Amniotic epithelial cell (primary cell): ENCODE measurements around the gene BGLAP.

Source experiments
- DNase-seq: peaks from one replicate; pipeline ENCODE4 v3.0.0-alpha.2; 2010; ENCODE audit warnings: low read depth

BGLAP gene

DNA sequence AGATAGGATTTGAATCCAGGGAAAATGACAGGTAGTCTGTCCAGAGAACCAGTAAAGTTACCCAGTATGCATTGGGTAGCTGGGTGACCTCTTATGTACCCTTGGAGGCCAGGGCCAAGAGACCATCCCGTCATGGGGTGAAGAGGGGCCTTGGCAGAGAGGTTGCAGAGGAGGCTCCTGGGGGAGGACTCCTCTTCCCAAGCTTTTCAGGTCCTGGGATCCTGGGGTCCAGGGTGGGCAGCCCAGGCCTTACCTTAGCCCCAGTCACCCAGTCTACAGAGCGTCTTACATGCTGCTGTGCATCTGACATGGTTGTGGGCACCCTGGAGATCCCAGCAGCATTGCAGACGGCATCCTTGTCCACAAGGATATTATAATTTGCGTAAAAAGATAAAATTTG lies 15.2 kb upstream of the BGLAP start:
- no peak for DNase-seq

DNA sequence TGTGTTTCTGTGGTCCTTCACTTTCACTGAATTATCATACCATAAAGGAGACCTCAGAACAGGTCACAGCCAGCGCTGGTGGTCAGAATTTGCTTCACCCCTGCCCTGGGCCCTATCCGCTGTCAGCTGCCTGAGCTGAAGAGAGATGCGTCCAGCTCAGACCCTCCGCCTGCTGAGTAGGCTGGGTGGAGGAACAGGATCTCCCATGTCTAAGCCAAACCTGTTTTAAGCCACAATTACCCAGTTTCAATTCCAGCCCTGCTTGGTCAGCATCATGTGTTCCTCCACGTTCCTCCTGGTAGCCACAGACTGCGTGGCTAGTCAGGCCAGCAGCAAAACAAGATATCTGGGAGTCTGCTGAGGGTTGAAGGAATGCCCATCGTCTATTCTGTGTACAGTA lies 13.5 kb upstream of the BGLAP start:
- no peak for DNase-seq

DNA sequence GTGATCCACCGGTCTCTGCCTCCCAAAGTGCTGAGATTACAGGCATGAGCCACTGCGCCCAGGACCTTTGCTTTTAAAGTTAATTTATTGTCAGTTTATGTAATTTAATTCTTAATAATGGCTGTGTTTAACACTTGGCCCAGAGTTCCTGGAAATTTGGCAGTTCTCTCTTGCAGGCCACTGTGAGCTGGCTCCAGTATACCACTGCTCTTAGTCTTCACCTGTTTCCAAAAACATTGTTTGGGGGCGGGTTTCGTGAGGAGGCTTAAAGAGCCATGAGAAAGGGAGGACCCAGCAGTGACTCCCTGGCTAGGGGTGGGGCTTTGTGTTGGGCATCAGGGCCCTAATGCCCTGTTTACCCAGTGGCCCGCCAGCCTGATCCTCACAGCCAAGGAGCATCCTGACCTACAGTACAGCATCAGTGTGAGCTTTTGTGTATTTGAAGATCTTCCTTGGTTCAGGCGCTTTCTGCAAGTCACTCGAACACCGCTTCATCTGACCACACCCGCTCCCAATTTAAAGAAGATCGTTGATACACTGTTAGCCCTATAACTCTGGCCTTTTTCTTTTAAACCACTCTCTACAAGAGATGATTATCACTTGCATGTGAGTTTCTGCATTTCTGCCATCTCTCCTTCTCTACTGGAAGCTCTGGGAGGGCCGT lies 12.0 kb upstream of the BGLAP start:
- no peak for DNase-seq

DNA sequence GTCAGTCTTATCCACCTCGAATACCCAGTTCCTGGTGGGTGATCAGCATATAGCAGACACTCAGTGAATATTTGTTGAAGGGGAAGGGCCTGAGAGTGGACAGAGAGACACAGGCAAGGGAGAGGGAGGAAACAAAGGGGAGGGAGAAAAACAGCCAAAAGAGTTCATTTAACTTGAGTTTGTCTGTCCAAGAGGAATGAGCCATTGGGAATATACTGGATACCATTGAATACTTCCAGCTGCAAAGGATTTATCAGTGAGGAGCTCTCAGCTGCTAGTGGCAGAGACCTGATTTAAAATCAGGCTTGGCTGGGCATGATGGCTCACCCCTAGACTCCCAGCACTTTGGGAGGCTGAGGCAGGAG lies 11.5 kb upstream of the BGLAP start:
- DNase-seq = no peak

DNA sequence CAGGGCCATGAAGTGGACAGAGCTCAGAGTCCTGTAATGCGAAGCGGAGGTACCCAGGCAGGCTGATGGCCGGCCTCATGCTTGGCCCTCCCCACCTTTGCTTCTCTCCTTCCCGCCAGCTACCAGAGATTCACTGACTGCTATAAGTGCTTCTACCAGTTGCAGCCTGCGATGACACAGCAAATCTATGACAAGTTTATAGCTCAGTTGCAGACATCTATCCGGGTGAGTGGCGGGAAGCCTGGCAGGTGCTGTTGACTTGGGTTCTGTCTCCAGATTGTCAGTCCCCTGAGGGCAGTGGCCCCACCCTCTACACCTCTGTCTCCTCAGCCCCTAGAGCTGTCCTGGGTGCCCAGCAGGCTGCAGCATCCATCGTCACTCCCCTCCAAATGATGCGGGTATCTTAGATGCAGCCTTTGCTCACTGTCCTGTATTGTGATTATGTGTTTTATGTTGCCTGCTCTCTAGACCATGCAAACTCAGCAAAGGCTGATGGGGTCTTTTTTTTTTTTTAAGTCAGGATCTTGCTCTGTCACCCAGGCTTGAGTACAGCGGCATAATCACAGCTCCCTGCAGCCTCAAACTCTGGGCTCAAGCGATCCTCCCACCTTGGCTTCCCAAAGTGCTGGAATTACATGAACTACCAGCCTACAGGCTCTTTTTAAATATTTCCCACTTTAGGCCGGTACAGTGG lies 9.6 kb upstream of the BGLAP start:
- DNase-seq = no peak

DNA sequence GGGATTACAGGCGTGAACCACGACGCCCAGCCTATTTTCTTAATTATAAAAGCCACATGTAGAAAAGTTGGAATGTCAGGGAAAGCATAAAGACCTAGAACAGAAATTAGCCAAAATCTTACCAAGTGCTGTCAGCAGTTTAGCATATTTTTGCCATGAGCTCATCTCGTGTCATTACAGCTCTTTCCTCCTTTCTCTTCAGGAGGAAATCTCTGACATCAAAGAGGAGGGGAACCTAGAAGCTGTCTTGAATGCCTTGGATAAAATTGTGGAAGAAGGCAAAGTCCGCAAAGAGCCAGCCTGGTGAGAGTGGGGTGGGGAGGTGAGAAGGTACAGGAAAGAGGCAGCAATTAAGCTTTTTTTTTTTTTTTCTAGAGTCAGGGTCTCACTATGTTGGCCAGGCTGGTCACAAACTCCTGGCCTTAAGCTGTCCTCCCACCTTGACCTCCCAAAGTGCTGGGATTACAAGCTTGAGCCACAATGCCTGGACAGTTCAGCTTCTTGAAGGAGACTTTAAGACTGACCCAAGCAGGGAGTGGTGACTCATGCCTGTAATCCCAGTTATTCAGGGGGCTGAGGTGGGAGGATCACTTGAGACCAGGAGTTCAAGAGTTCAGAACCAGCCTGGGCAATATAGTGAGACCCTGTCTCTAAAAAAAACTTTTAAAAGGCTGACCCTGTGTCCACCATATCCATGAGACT lies 8.4 kb upstream of the BGLAP start:
- DNase-seq = peak; percentile 87

DNA sequence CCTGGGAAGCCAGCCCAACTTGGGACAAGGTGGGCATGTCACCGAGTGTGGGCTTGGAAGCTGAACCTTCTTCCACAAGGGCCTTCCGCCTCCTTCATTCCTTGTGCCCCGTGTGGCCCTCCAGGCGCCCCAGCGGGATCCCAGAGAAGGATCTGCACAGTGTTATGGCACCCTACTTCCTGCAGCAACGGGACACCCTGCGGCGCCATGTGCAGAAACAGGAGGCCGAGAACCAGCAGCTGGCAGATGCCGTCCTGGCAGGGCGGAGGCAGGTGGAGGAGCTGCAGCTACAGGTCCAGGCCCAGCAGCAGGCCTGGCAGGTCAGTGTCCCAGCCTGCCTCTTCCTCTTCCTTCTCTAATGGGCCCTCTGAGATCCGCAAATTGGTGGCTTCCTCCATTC lies 5.8 kb upstream of the BGLAP start:
- no peak for DNase-seq

DNA sequence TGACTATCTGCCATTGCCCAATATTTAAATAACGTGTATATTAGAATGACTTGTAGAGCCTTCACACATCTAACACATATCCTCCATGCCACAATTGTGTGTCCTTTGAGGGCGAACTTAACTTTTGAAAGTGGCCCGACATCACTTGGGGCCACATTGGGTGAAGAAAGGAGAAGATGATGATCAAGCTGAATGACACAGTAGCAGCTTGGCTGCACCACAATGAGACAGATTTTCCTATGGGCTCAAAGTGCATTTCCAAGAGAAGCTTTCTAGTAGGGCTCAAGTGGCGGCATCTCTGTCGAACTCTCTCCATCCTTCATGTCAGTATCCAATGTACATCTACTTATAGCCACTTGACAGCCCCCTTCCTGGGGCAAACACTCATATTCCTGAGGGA lies 3.7 kb upstream of the BGLAP start:
- no peak for DNase-seq

DNA sequence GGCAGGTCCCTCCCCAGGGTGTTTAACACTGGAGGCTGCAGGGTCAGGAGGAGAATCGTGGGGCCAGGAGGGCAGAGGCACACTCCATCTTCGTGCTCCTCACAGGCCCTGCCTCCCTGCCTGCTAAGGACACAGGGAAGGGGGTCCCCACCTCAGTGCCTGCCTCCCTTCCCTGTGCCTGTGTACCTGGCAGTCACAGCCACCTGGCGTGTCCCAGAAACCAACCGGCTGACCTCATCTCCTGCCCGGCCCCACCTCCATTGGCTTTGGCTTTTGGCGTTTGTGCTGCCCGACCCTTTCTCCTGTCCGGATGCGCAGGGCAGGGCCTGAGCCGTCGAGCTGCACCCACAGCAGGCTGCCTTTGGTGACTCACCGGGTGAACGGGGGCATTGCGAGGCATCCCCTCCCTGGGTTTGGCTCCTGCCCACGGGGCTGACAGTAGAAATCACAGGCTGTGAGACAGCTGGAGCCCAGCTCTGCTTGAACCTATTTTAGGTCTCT lies 623 bp upstream of the BGLAP start:
- peak; percentile 35 for DNase-seq

DNA sequence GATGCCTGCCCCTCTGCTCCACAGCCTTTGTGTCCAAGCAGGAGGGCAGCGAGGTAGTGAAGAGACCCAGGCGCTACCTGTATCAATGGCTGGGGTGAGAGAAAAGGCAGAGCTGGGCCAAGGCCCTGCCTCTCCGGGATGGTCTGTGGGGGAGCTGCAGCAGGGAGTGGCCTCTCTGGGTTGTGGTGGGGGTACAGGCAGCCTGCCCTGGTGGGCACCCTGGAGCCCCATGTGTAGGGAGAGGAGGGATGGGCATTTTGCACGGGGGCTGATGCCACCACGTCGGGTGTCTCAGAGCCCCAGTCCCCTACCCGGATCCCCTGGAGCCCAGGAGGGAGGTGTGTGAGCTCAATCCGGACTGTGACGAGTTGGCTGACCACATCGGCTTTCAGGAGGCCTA lies 754 bp downstream of the BGLAP start:
- DNase-seq = no peak

DNA sequence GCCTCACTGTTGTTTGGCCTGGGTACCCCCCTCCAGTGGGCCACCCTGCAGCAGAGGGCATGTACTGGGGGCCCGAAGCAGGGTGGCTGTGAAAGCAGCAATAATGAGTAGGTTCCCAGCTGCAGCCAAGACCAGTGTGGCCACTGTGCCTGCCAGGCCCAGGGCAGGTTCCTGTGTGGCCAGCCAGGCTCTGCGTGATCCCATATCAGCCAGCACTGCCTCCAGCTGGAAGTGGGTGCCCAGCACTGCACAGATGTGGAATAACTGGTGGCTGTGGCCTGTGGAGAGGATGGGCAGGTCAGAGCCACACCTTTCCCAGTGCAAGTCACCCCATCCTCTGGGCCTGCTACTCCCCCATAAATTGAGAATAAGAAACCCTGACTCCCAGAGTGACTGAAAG lies 2.1 kb downstream of the BGLAP start:
- no peak for DNase-seq

DNA sequence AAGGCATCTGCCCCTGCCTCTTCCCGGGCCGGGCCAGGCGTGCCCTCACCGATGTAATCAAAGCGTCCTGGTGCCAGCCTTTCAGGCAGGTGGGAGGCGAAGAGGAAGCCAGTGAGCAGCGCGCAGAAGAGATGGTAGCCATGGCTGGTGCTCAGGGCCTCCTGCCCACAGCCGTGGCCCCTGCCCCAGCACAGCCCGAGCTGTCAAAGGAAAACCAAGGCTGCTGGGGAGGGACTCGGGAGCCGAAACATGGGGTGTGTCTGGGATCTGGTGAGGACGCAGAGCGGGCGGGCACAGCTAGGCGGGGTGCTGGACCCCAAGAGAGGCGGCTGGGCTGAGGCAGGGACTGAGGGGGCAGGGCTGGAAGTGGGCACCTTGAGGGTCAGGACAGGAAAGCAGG lies 2.7 kb downstream of the BGLAP start:
- DNase-seq = no peak

DNA sequence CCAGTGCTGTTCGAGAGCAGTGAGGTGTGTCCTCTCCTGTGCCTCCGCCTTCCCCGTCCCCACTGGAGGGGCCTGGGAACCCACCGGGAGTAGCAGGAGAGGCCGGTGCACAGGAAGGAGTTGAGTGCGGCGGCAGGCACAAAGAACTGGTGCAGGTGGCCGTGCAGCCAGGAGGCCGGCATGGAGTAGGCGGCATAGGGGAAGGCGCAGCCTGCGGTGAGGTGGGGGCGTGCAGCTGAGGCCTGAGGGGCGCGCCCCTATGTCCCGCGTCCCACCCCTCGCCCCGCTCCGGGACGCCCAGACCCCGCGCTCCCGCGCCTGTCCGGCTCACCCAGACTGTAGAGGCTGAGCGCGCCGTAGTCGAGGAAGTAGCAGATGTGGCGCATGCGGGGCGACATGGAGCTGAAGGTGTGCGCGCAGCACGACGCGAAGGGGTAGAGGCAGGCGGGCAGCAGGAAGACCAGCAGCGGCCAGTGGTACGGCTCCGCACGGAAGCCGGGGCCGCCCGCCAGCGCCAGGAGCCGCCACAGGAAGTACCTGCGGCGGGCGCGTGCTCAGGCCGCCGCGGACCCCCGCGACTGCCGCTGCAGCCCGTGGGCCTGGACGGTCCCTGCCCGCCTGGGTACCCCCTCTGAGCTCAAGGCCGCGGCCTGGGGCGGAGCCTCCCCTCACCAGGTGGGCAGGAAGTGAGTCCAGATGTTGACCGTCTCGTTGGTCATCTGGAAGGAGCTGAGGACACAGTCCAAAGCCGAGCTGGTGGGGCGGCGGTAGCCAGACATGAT lies 3.7 kb downstream of the BGLAP start:
- DNase-seq = no peak

DNA sequence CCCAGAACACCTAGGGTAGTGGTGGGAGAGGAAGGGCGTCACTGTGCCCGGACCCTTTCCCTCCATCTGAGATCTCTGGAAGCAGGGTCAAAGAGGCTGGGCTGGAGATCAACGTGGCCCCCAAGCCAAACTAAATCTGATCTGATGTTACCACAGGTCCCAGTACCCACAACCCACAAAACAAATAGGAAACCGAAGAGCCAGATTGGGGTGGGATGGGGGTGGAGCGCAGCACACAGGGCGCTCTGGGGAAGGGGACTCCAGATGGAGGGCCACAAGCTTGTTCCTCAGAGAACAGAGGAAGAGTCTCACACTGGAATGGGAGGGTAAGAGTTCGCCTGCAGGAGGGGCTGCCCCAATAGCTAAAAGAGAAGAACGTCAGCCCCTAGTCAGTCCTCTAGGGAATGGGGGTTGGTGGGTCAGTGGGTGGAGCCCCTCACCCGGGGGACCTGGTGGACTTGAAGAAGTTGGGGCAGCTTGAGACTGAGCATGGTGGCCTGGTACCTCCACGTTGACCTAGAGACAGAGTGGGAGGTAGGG lies 4.3 kb downstream of the BGLAP start:
- DNase-seq = no peak

DNA sequence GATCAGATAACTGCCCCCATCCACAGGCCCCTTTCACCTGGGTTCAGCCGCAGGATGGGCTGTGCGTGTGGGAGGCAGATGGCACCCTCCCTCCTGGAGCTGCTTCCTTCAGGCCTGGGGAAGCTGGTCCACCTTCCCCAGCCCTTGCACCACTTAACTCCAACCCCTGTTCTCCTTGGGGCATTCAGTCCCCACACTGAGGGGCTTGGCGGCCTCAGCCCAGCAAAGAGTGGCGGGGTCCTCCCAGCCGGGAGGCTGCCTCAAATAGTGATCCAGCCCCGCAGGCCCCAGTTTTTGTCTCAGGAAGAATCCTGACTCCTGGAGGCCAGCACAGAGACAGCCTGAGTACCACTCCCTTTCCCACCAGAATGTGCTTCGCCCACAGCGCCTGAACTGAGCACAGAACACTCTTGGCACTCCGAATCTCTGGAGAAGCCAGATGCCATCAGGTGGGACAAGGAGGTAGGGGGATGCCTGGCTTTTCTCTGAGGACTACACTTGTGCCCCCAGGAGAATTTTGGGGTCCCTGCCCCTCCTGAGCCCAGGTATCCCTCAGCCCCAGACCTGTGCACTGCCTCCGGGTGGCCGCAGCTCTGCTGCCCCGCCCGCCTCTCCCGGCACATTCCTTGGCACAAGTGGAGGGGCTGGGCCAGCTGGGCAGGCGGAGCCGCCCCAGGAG lies 4.9 kb downstream of the BGLAP start:
- DNase-seq = no peak

DNA sequence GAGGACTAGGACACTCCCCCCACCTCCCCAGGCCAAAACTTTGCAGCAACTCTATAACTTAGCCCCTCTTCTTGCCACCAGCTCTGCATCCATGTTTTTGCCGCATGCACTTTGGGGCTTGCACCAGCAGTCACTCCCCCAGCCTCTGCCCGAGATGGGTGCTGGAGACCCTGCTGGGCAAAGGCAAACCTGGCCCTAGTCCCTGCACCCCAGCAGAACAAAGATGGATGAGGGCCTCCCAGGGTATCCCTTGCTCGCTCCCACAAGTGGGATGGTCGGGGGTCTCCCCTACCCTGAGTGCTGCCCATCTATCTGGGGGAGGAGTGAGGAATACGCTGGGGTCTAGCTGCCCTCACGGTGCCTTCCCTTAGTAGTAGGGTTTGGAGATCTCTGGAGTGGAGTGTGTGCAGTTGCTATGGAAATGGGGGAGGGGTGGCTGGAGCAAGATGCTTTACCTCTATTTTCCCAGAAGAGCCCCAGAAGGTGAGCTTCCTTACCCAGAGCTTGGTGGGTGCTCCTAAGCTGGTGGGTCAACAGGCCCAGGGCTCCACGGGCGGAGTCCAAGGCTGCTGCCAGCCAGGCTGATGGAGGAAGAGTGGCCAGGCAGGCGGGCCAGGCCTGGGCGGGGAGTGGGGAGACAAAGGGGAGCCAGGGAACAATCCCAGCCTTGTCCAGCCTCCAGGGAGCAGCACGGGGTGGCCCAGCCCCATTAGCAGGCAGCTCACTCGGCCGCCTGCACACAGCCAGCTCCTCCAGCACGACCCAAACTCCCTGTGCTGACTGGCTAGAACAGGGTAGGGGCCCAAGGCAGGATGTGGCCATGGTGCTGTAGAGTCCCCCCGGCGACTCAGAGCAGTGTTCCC lies 5.7 kb downstream of the BGLAP start, which contains the start of gene PAQR6:
Gene PAQR6 (minus strand): TSS at position 597 of the 863 bp plus-strand sequence. CDS start 1,325 bp downstream, outside the sequence.
- no peak for DNase-seq

DNA sequence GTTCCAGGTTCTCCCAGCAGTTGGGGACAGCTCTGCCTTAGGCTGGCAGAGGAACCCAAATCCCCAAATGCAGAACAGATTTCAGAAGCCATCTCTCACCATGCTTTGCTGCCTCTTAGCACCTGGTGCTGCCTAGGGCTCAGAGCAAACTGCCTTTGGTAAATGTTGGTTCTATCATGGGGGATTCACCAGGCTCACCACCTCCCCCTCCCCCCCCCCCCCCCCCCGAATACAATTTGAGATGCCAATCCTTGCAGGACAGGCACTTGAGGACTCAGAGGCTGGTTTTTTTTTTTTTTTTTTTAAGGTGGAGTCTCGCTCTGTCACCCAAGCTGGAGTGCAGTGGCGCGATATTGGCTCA lies 6.3 kb downstream of the BGLAP start:
- DNase-seq = no peak

DNA sequence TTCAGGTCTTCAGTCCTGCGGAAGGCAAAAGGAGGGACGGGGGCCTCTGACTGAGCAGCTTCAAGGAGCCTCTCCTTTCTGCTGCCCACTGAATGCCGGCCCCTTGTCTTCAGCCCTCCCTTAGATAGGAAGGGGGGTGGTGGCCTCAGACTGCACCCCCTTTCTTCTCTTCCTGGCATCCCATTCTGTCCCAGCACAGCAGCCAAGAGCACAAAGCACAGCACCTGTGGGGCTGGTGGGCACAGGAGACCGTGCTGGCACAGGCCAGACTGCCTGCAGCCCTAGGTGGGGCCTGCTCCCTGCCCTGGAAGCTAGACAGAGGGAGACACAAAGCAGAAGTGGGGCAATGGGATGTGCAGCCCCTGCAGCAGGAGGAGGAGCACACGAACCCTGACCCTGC lies 7.6 kb downstream of the BGLAP start:
- DNase-seq = no peak

DNA sequence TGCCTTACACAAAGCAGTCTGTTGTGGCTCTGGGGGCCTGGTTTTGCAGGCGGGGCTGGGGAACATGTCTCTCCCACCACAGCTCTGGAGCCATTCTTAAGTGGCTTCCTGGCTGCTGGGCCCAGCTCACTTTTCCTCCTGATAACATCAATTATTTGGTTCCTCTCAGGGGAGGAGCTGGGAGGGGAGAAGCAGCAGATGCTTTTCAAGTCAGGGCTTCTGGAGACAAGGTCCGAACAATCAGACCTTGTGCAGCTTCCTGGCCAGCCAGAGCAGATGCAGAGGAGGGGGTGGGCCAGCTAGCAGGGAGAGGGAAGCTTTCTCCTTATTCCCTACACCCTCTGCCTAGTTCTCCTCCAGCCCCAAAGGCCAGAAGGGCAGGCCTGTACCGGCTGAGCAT lies 9.5 kb downstream of the BGLAP start:
- DNase-seq = no peak

DNA sequence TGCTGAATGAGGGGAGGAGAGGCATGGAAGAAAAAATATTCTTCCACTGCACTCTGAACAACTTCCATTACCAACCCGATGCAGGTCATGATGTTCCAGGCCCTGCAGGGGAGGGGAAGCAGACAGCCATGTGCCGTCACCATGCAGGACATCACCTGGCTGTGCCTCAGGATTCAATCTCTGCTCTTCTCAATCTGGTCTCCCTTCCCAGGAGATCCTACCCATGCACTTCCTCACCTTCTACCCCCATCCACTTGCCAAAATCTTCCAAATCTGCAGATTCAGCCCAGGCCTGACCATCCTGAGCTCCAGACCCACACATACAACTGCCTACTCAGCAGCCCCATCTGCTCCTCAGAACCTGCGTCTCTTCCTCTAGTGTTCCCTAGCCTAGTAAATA lies 11.7 kb downstream of the BGLAP start:
- no peak for DNase-seq

DNA sequence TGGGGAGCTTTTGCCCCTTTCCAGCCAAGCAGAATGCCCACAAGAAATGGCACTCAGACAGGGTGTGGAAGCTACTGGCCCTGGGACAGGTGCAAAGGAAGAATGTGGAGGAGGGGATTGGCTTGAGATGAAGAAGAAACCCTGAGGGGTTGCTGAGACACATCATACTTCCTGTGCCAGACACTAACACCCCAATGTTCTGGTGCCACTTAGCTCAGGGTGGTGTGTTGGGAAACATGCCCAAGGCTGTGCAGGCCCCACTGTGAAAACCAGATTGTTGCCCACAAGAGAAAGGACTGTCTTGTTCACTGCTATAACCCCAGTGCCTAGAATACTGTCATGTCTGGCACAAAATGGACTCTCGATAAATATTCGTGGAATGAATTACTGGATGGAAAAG lies 15.7 kb downstream of the BGLAP start:
- DNase-seq = no peak
